Stimulated activated CD8-positive, alpha-beta memory T cell treated with anti-CD3 and anti-CD28 coated beads, Interleukin-12 subunit alpha, Interleukin-12 subunit beta, amount 100 ng/mL, for 1 hour (primary cell): ENCODE results near the gene CNST.
"Not testable (repeated sequence)": the region's sequence is repeated elsewhere in the genome, so short reads cannot be mapped to it uniquely, and the experiment has no call there.

Experiments used
- DNase-seq: peaks from one replicate; pipeline ENCODE4 v3.0.0-alpha.2; 2020; ENCODE audit warnings: low read depth

Gene CNST

GRCh38 chr1:246624091-246624490, 57.8 kb downstream of the CNST start:
- no peak for DNase-seq

- no peak for DNase-seq
These were observed 62.8 kb downstream of the CNST start for GRCh38 chr1:246629030-246629429.

- DNase-seq: no peak
These were observed 63.7 kb downstream of the CNST start for GRCh38 chr1:246629976-246630375.

GRCh38 chr1:246631426-246631825, 65.2 kb downstream of the CNST start:
- DNase-seq: no peak

GRCh38 chr1:246632281-246633168, 66.3 kb downstream of the CNST start:
- no peak for DNase-seq

GRCh38 chr1:246634659-246635058, 68.4 kb downstream of the CNST start:
- DNase-seq: not testable (repeated sequence)

- DNase-seq: no peak
These were observed 72.8 kb downstream of the CNST start for GRCh38 chr1:246638941-246639655.

- DNase-seq: no peak
These were observed 73.5 kb downstream of the CNST start for GRCh38 chr1:246639732-246640131.

GRCh38 chr1:246640747-246641146, 74.5 kb downstream of the CNST start:
- DNase-seq: no peak

- DNase-seq: no peak
These were observed 75.1 kb downstream of the CNST start for GRCh38 chr1:246641394-246641793.

GRCh38 chr1:246642719-246643118, 76.5 kb downstream of the CNST start:
- DNase-seq: no peak

GRCh38 chr1:246647113-246647512, 80.9 kb downstream of the CNST start:
- no peak for DNase-seq

GRCh38 chr1:246647513-246647912, 81.3 kb downstream of the CNST start:
- no peak for DNase-seq

- DNase-seq: no peak
These were observed 84.9 kb downstream of the CNST start for GRCh38 chr1:246651012-246651695.

- DNase-seq: no peak
These were observed 92.3 kb downstream of the CNST start for GRCh38 chr1:246658567-246658966.

GRCh38 chr1:246659594-246660140, 93.4 kb downstream of the CNST start:
- no peak for DNase-seq

- DNase-seq: no peak
These were observed 95.2 kb downstream of the CNST start for GRCh38 chr1:246661451-246661850.

GRCh38 chr1:246667773-246668172, 101.5 kb downstream of the CNST start:
- DNase-seq: no peak

GRCh38 chr1:246669659-246670058, 103.4 kb downstream of the CNST start:
- no peak for DNase-seq

- no peak for DNase-seq
These were observed 107.8 kb downstream of the CNST start for GRCh38 chr1:246674049-246674448.

GRCh38 chr1:246677842-246678241, 111.6 kb downstream of the CNST start:
- DNase-seq: no peak
